ENCODE data around the gene ADCY6. TPM values are rescaled to one million over a fixed set of nuclear protein-coding genes. Genes with fewer than 3 reads are reported as not detected.
"Not testable (repeated sequence)": the region's sequence is repeated elsewhere in the genome, so short reads cannot be mapped to it uniquely, and the experiment has no call there.

Gene ADCY6
- total and polyA plus RNA-seq, 4 donors: 4.3 to 30.5 (median 10.5) TPM

DNA sequence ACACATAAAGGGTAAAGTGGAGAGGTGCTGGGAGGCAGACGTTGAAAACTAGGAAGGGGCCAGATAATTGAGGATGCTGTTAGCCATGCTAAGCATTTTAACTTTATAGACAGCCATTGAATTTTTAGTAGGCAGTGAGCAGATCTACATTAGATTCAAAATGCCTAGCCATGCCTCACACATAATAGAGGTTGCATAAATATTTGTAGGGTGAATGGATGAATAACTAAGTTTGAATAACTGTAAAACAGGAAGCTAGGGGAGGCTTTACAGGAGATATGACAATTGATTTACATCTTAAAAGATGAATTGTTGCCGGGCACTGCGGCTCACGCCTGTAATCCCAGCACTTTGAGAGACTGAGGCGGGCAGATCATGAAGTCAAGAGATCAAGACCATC is 60.1 kb downstream of the ADCY6 start:
- WGBS: 83% methylated on average over 5 of the region's 5 CpGs
- H3K4me3 ChIP-seq (ENCODE audit: low read depth in 1 of 3, low read length in 3 of 3): no peak overlapping the region
- no peak overlapping the region for H3K27ac ChIP-seq (ENCODE audit: low read depth in 1 of 2, low read length in 2 of 2)
- no peaks in the 10 kb centered on the region for H3K27me3 ChIP-seq (ENCODE audit: control insufficient read depth in 4 of 4, insufficient read depth in 4 of 4, low read length in 3 of 4)
- TF ChIP-seq NR2F2 (IDR thresholded peaks at IDR 0.05): no peak
- no peak for TF ChIP-seq HNF4G (IDR thresholded peaks at IDR 0.05)
- H3K4me1 ChIP-seq (ENCODE audit: control insufficient read depth in 4 of 4, insufficient read depth in 4 of 4, low read length in 3 of 4): no peaks in the 10 kb centered on the region
- H3K9ac ChIP-seq (ENCODE audit: low read depth in 1 of 2, low read length in 2 of 2): no peak overlapping the region
- DNase-seq (ENCODE audit: low spot score): no peak
- H3K9me3 ChIP-seq (ENCODE audit: control insufficient read depth in 4 of 4, low read length in 3 of 4): no peaks in the 10 kb centered on the region
- no peaks in the 10 kb centered on the region for H3K36me3 ChIP-seq (ENCODE audit: control insufficient read depth in 4 of 4, insufficient read depth in 3 of 4, low read depth in 1 of 4, low read length in 3 of 4)

GRCh38 chr12:48720737-48721136 is 68.2 kb downstream of the ADCY6 start:
- not testable (repeated sequence) for H3K9ac ChIP-seq (ENCODE audit: low read depth in 1 of 2, low read length in 2 of 2); H3K27me3 ChIP-seq (ENCODE audit: control insufficient read depth in 4 of 4, insufficient read depth in 4 of 4, low read length in 3 of 4); H3K4me3 ChIP-seq (ENCODE audit: low read depth in 1 of 3, low read length in 3 of 3); DNase-seq (ENCODE audit: low spot score); H3K27ac ChIP-seq (ENCODE audit: low read depth in 1 of 2, low read length in 2 of 2); H3K9me3 ChIP-seq (ENCODE audit: control insufficient read depth in 4 of 4, low read length in 3 of 4); H3K36me3 ChIP-seq (ENCODE audit: control insufficient read depth in 4 of 4, insufficient read depth in 3 of 4, low read depth in 1 of 4, low read length in 3 of 4); H3K4me1 ChIP-seq (ENCODE audit: control insufficient read depth in 4 of 4, insufficient read depth in 4 of 4, low read length in 3 of 4)
- WGBS: 90% methylated on average over 1 of the region's 1 CpG

GRCh38 chr12:48720171-48720570 is 68.7 kb downstream of the ADCY6 start:
- not testable (repeated sequence) for H3K9ac ChIP-seq (ENCODE audit: low read depth in 1 of 2, low read length in 2 of 2); H3K27me3 ChIP-seq (ENCODE audit: control insufficient read depth in 4 of 4, insufficient read depth in 4 of 4, low read length in 3 of 4); H3K4me1 ChIP-seq (ENCODE audit: control insufficient read depth in 4 of 4, insufficient read depth in 4 of 4, low read length in 3 of 4); DNase-seq (ENCODE audit: low spot score); H3K36me3 ChIP-seq (ENCODE audit: control insufficient read depth in 4 of 4, insufficient read depth in 3 of 4, low read depth in 1 of 4, low read length in 3 of 4); H3K27ac ChIP-seq (ENCODE audit: low read depth in 1 of 2, low read length in 2 of 2); H3K4me3 ChIP-seq (ENCODE audit: low read depth in 1 of 3, low read length in 3 of 3); H3K9me3 ChIP-seq (ENCODE audit: control insufficient read depth in 4 of 4, low read length in 3 of 4)
- 79% methylated on average over 2 of the region's 2 CpGs for WGBS

- not testable (repeated sequence) for H3K9ac ChIP-seq (ENCODE audit: low read depth in 1 of 2, low read length in 2 of 2); H3K9me3 ChIP-seq (ENCODE audit: control insufficient read depth in 4 of 4, low read length in 3 of 4); H3K27me3 ChIP-seq (ENCODE audit: control insufficient read depth in 4 of 4, insufficient read depth in 4 of 4, low read length in 3 of 4); H3K36me3 ChIP-seq (ENCODE audit: control insufficient read depth in 4 of 4, insufficient read depth in 3 of 4, low read depth in 1 of 4, low read length in 3 of 4); DNase-seq (ENCODE audit: low spot score); H3K27ac ChIP-seq (ENCODE audit: low read depth in 1 of 2, low read length in 2 of 2); H3K4me3 ChIP-seq (ENCODE audit: low read depth in 1 of 3, low read length in 3 of 3)
- H3K4me1 ChIP-seq (ENCODE audit: control insufficient read depth in 4 of 4, insufficient read depth in 4 of 4, low read length in 3 of 4): peaks cover 6 to 19% (median 14%) of the 10 kb centered on the region in 4 donors
- WGBS: 83% methylated on average over 4 of the region's 4 CpGs
Measured at GRCh38 chr12:48719002-48719401, 69.9 kb downstream of the ADCY6 start.

DNA sequence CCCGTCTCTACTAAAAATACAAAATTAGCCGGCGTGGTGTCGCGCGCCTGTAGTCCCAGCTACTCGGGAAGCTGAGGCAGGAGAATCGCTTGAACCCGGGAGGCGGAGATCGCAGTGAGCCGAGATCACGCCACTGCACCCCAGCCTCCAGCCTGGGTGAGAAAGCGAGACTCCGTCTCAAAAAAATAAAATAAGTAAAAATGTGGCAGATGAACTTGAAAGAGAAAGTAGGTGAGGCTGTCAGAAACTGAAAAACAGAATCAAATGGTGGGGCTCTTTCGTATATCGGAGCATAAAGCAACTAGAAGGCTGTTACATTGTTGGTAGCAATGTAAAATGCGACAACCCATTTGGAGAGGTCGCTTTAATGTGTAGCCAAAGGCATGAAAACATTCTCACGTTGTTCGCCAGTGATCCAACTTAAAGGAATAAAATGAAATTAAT is 71.6 kb downstream of the ADCY6 start:
- 14% methylated on average over 21 of the region's 21 CpGs for WGBS
- DNase-seq (ENCODE audit: low spot score): no peak
- no peaks in the 10 kb centered on the region for H3K27me3 ChIP-seq (ENCODE audit: control insufficient read depth in 4 of 4, insufficient read depth in 4 of 4, low read length in 3 of 4)
- H3K36me3 ChIP-seq (ENCODE audit: control insufficient read depth in 4 of 4, insufficient read depth in 3 of 4, low read depth in 1 of 4, low read length in 3 of 4): peaks cover 4 to 12% (median 7%) of the 10 kb centered on the region in 4 donors
- TF ChIP-seq, protein P1, sequence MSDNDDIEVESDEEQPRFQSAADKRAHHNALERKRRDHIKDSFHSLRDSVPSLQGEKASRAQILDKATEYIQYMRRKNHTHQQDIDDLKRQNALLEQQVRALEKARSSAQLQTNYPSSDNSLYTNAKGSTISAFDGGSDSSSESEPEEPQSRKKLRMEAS (IDR thresholded peaks at IDR 0.05): no peak
- no peak for TF ChIP-seq FOXA2 (IDR thresholded peaks at IDR 0.05)
- peaks cover 0 to 2% (median 0%) of the 10 kb centered on the region in 4 donors for H3K9me3 ChIP-seq (ENCODE audit: control insufficient read depth in 4 of 4, low read length in 3 of 4)
- H3K27ac ChIP-seq (ENCODE audit: low read depth in 1 of 2, low read length in 2 of 2): peak overlapping the region; percentile 92 to 98
- peak overlapping the region; percentile 52 to 75 (median 73) for H3K4me3 ChIP-seq (ENCODE audit: low read depth in 1 of 3, low read length in 3 of 3)
- H3K4me1 ChIP-seq (ENCODE audit: control insufficient read depth in 4 of 4, insufficient read depth in 4 of 4, low read length in 3 of 4): peaks cover 6 to 25% (median 16%) of the 10 kb centered on the region in 4 donors
- peak overlapping the region; percentile 58 to 91 for H3K9ac ChIP-seq (ENCODE audit: low read depth in 1 of 2, low read length in 2 of 2)

All from liver (tissue), 9 donors.